ENCODE measurements around the gene SOS2.

GRCh38 chr14:50113381-50114035, 117.9 kb downstream of the SOS2 start:
- no peak for TF ChIP-seq ZFP30 (CRISPR knock-in tag; IDR thresholded peaks at IDR 0.05)
- TF ChIP-seq ARNTL (CRISPR knock-in tag; IDR thresholded peaks at IDR 0.05; ENCODE audit: borderline replicate concordance, low read depth): no peak
- no peak for TF ChIP-seq PATZ1 (CRISPR knock-in tag; IDR thresholded peaks at IDR 0.05; ENCODE audit: borderline replicate concordance)
- TF ChIP-seq RARB (CRISPR knock-in tag; IDR thresholded peaks at IDR 0.05): no peak
- TF ChIP-seq ZFP3 (CRISPR knock-in tag; IDR thresholded peaks at IDR 0.05): no peak
- no peak for TF ChIP-seq ISL1 (CRISPR knock-in tag; IDR thresholded peaks at IDR 0.05)
- no peak for TF ChIP-seq ZNF8 (CRISPR knock-in tag; IDR thresholded peaks at IDR 0.05)
- TF ChIP-seq ZNF70 (CRISPR knock-in tag; IDR thresholded peaks at IDR 0.05): no peak
